Measurements from ENCODE around the gene HIRIP3. TPM values are rescaled to one million over a fixed set of nuclear protein-coding genes. Genes with fewer than 3 reads are reported as not detected.
"Not testable (repeated sequence)": the region's sequence is repeated elsewhere in the genome, so short reads cannot be mapped to it uniquely, and the experiment has no call there.

The HIRIP3 gene
- polyA plus RNA-seq, 5 donors = 16.8 to 22.5 (median 19.8) TPM

GRCh38 chr16:29961479-29962343 lies 33.7 kb downstream of the HIRIP3 start, which contains the start of gene TMEM219:
Gene TMEM219 (plus strand): TSS chr16:29962079. CDS start chr16:29963144, 1,065 bp downstream.
- DNase-seq = peak; percentile 95 to 96

DNA sequence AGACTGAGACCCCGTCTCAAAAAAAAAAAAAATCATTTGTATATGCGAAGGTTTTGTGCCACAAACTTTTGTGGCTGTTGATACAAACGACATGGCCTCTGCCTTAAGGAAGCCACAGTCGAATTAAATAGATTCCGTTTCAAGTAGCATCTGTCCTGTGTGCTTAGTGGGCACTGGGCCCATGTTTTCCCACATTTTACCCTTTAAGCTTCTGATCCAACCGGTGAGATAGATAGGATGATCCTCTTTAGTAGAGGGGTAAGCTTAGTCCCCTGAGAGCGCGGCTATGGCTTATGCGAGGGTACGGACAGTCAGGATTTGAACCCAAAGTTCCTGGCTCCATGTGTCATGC lies 34.3 kb downstream of the HIRIP3 start:
- DNase-seq = no peak

- DNase-seq = not testable (repeated sequence)
Measured at GRCh38 chr16:29959821-29960220, 35.6 kb downstream of the HIRIP3 start.

DNA sequence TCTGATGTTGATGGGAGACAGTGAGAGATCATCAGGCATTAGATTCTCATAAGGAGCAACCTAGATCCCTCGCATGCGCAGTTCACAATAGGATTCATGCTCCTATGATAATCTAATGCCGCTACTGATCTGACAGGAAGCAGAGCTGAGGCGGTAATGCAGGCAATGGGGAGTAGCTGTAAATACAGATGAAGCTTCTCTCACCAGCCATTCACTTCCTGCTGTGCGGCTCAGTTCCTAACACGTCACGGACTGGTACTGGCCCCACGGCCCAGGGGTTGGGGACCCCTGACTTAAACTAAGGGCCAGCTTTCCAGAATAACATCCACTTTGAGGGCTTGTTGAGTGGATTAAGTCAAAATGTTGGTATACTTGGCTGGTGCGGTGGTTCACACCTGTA lies 36.1 kb downstream of the HIRIP3 start:
- no peak for DNase-seq

DNA sequence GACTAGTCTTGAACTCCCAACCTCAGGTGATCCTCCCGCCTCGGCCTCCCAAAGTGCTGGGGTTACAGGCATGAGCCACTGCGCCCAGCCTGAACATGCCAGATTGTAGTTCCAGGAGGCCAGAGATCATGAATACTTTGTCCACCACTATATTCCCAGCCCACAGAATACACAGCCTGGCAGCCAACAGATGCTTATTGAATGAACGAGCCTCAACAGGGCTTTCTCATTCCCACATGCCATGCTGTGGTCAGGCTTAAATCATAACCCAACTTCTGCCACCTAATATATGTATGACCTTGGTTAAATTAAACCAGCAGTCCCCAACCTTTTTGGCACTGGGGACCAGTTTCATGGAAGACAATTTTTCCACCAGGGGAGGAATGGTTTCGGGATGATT lies 36.7 kb downstream of the HIRIP3 start:
- no peak for DNase-seq

DNA sequence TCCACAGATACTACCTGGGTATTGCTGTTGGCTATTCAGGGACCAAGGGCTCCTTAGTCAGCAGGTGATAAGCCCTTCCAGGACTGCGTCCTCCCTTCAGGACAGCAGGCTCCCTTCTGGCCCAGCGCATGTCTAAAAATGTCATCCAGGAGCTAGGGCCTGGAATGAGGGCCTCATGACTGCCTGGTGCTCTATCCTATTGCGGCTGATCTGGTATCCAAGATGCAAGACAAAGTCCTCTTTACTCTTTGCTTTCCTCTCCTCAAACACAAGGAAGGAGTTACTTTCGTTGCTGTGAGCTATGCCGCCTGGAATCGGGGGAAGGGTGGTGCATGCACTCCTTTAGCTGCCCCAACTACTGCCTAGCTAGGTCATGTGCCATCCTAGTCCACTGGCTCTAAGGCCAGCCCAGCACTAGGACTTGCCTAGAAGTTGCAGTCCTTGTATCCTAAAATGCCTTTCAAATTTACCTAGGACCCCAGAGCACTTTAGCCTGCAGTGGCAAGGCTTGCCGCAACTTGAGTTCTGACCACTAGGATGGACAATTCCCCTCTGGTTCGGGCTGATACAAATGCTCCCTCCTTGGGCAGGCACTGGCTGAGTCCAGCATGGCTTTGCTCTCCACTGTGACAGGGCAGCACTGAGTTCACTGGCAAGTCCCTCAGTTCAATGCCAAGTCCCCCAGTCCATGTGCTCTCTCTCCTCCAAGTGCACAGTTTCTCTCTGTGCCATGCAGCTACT lies 43.6 kb downstream of the HIRIP3 start:
- no peak for DNase-seq

DNA sequence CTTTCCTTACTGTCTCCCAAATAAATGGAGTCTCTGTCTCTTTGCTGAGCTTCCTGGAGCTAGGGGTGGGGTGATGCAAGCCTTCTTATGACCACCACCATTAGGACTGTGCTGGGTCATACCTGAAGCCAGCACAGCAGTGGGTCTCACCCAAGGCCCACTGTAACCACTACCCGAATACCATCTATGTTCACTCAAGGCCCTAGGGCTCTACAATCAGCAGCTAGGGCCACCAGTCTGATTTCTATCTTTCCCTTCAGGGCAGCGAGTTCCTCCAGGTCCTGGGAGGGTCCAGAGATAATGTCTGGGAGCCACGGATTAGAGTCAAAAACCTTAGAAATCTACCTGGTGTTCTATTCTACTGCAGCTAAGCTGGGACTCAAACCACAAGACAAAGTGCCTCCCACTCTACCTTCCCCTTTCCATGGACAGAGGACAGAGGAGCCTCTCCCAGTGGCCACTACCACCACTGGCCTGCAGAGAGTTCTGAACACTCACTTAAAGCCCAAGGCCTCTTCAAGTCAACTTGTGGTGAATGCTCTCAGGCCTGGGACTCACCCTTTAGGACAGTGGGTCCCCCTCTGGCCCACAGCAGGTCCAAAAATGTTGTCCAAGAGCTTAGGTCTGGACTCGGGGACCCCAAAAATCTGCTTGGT lies 44.5 kb downstream of the HIRIP3 start:
- no peak for DNase-seq

GRCh38 chr16:29947897-29948296 lies 47.5 kb downstream of the HIRIP3 start:
- DNase-seq = no peak

- no peak for DNase-seq
Measured at GRCh38 chr16:29943846-29944799, 51.3 kb downstream of the HIRIP3 start.

Other genes with a start within 250 kb of the HIRIP3 start
- gene C16orf54, start 249.6 kb downstream of the HIRIP3 start, polyA plus RNA-seq (ENCODE audit: insufficient read depth in 1 of 5, insufficient read length in 5 of 5, low replicate concordance in 1 of 5) = under 1 TPM; 0.43 to 0.78 (median 0.62) TPM
- under 1 TPM in 4 of 5 donors, not detected in 1; 0.04 to 0.18 (median 0.12) TPM for gene ZG16, start 217.4 kb downstream of the HIRIP3 start, polyA plus RNA-seq (ENCODE audit: insufficient read depth in 1 of 5, insufficient read length in 5 of 5, low replicate concordance in 1 of 5)
- gene KIF22, start 204.9 kb downstream of the HIRIP3 start, polyA plus RNA-seq (ENCODE audit: insufficient read depth in 1 of 5, insufficient read length in 5 of 5, low replicate concordance in 1 of 5) = 10 to 100 TPM; 51.0 to 84.4 (median 73.4) TPM
- 100 to 1,000 TPM; 231 to 333 (median 262) TPM for gene MAZ, start 189.1 kb downstream of the HIRIP3 start, polyA plus RNA-seq (ENCODE audit: insufficient read depth in 1 of 5, insufficient read length in 5 of 5, low replicate concordance in 1 of 5)
- 10 to 100 TPM; 10.4 to 16.1 (median 12.8) TPM for gene PRRT2, start 183.4 kb downstream of the HIRIP3 start, polyA plus RNA-seq (ENCODE audit: insufficient read depth in 1 of 5, insufficient read length in 5 of 5, low replicate concordance in 1 of 5)
- gene PAGR1, start 179.5 kb downstream of the HIRIP3 start, polyA plus RNA-seq (ENCODE audit: insufficient read depth in 1 of 5, insufficient read length in 5 of 5, low replicate concordance in 1 of 5) = 10 to 100 TPM; 26.4 to 46.3 (median 31.3) TPM
- gene MVP, start 175.2 kb downstream of the HIRIP3 start, polyA plus RNA-seq (ENCODE audit: insufficient read depth in 1 of 5, insufficient read length in 5 of 5, low replicate concordance in 1 of 5) = 10 to 100 TPM in 4 of 5 donors, 1 to 10 TPM in 1; 9.6 to 23.1 (median 14.0) TPM
- 10 to 100 TPM; 62.4 to 94.6 (median 84.3) TPM for gene CDIPT, start 132.4 kb downstream of the HIRIP3 start, polyA plus RNA-seq (ENCODE audit: insufficient read depth in 1 of 5, insufficient read length in 5 of 5, low replicate concordance in 1 of 5)
- 1 to 10 TPM; 4.1 to 7.8 (median 5.2) TPM for gene SEZ6L2, start 96.1 kb downstream of the HIRIP3 start, polyA plus RNA-seq (ENCODE audit: insufficient read depth in 1 of 5, insufficient read length in 5 of 5, low replicate concordance in 1 of 5)
- under 1 TPM; 0.41 to 0.94 (median 0.63) TPM for gene ASPHD1, start 95.1 kb downstream of the HIRIP3 start, polyA plus RNA-seq (ENCODE audit: insufficient read depth in 1 of 5, insufficient read length in 5 of 5, low replicate concordance in 1 of 5)
- gene KCTD13, start 69.4 kb downstream of the HIRIP3 start, polyA plus RNA-seq (ENCODE audit: insufficient read depth in 1 of 5, insufficient read length in 5 of 5, low replicate concordance in 1 of 5) = 10 to 100 TPM; 13.8 to 22.9 (median 21.4) TPM
- gene TMEM219, start 33.5 kb downstream of the HIRIP3 start, polyA plus RNA-seq (ENCODE audit: insufficient read depth in 1 of 5, insufficient read length in 5 of 5, low replicate concordance in 1 of 5) = 100 to 1,000 TPM in 4 of 5 donors, 10 to 100 TPM in 1; 94.6 to 126 (median 108) TPM
- 10 to 100 TPM; 42.8 to 66.2 (median 54.0) TPM for gene TAOK2, start 21.7 kb downstream of the HIRIP3 start, polyA plus RNA-seq (ENCODE audit: insufficient read depth in 1 of 5, insufficient read length in 5 of 5, low replicate concordance in 1 of 5)
- gene INO80E, start 624 bp upstream of the HIRIP3 start, polyA plus RNA-seq (ENCODE audit: insufficient read depth in 1 of 5, insufficient read length in 5 of 5, low replicate concordance in 1 of 5) = 10 to 100 TPM; 45.5 to 70.9 (median 48.1) TPM
- 1 to 10 TPM; 1.4 to 5.3 (median 3.8) TPM for gene DOC2A, start 15.4 kb upstream of the HIRIP3 start, polyA plus RNA-seq (ENCODE audit: insufficient read depth in 1 of 5, insufficient read length in 5 of 5, low replicate concordance in 1 of 5)
- gene C16orf92, start 27.6 kb upstream of the HIRIP3 start, polyA plus RNA-seq (ENCODE audit: insufficient read depth in 1 of 5, insufficient read length in 5 of 5, low replicate concordance in 1 of 5) = not detected
- gene TLCD3B, start 35.7 kb upstream of the HIRIP3 start, polyA plus RNA-seq (ENCODE audit: insufficient read depth in 1 of 5, insufficient read length in 5 of 5, low replicate concordance in 1 of 5) = under 1 TPM; 0.66 to 0.97 (median 0.79) TPM
- 100 to 1,000 TPM; 251 to 539 (median 362) TPM for gene ALDOA, start 70.1 kb upstream of the HIRIP3 start, polyA plus RNA-seq (ENCODE audit: insufficient read depth in 1 of 5, insufficient read length in 5 of 5, low replicate concordance in 1 of 5)
- gene PPP4C, start 80.4 kb upstream of the HIRIP3 start, polyA plus RNA-seq (ENCODE audit: insufficient read depth in 1 of 5, insufficient read length in 5 of 5, low replicate concordance in 1 of 5) = 10 to 100 TPM; 60.9 to 90.8 (median 68.7) TPM
- gene TBX6, start 96.3 kb upstream of the HIRIP3 start, polyA plus RNA-seq (ENCODE audit: insufficient read depth in 1 of 5, insufficient read length in 5 of 5, low replicate concordance in 1 of 5) = 1 to 10 TPM in 4 of 5 donors, under 1 TPM in 1; 0.85 to 2.0 (median 1.3) TPM
- 10 to 100 TPM; 49.0 to 73.2 (median 55.0) TPM for gene YPEL3, start 100.6 kb upstream of the HIRIP3 start, polyA plus RNA-seq (ENCODE audit: insufficient read depth in 1 of 5, insufficient read length in 5 of 5, low replicate concordance in 1 of 5)
- gene GDPD3, start 117.9 kb upstream of the HIRIP3 start, polyA plus RNA-seq (ENCODE audit: insufficient read depth in 1 of 5, insufficient read length in 5 of 5, low replicate concordance in 1 of 5) = 10 to 100 TPM; 11.0 to 18.4 (median 15.6) TPM
- gene MAPK3, start 127.6 kb upstream of the HIRIP3 start, polyA plus RNA-seq (ENCODE audit: insufficient read depth in 1 of 5, insufficient read length in 5 of 5, low replicate concordance in 1 of 5) = 100 to 1,000 TPM in 4 of 5 donors, 10 to 100 TPM in 1; 98.2 to 120 (median 114) TPM
- 10 to 100 TPM; 14.0 to 27.0 (median 17.9) TPM for gene CORO1A, start 188.0 kb upstream of the HIRIP3 start, polyA plus RNA-seq (ENCODE audit: insufficient read depth in 1 of 5, insufficient read length in 5 of 5, low replicate concordance in 1 of 5)
- 10 to 100 TPM; 13.1 to 37.9 (median 20.1) TPM for gene BOLA2B, start 198.0 kb upstream of the HIRIP3 start, polyA plus RNA-seq (ENCODE audit: insufficient read depth in 1 of 5, insufficient read length in 5 of 5, low replicate concordance in 1 of 5)
- gene SLX1A, start 198.3 kb upstream of the HIRIP3 start, polyA plus RNA-seq (ENCODE audit: insufficient read depth in 1 of 5, insufficient read length in 5 of 5, low replicate concordance in 1 of 5) = 10 to 100 TPM; 12.7 to 28.5 (median 21.3) TPM
- gene SULT1A3, start 203.6 kb upstream of the HIRIP3 start, polyA plus RNA-seq (ENCODE audit: insufficient read depth in 1 of 5, insufficient read length in 5 of 5, low replicate concordance in 1 of 5) = 10 to 100 TPM in 4 of 5 donors, 1 to 10 TPM in 1; 7.7 to 14.7 (median 10.4) TPM

Measured in right lung (tissue), 5 donors.